Hippocampal formation (tissue), 2 donors: ENCODE measurements around the gene CLEC20A.

Source experiments
- DNase-seq, 2 donors: peaks; one replicate each; lab custom pipeline; 2025; lab: John Stamatoyannopoulos, UW

Gene CLEC20A

DNA sequence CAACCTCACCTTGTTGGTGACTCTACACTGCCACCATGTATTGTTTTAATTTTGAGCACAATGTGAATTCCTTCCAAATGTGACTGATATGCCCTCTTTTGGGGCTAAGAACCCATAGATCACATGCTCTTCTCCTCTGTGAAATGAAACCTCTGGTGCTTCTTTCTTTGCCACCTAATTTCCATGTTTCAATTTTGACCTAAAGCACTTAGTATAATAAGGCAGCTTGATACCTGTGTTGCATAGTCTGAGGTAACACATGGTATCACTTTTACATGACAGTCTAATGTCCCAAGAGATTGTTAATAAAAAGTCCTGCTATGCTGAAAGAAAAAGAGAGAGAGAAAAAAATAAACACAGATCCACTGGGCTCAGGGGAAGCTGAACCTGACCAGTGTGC, 24.2 kb downstream of the CLEC20A start:
- DNase-seq, result no peak

GRCh38 chr1:178470411-178470960, 26.3 kb downstream of the CLEC20A start:
- no peak for DNase-seq

- DNase-seq, result no peak
Measured at GRCh38 chr1:178467837-178468236, 28.9 kb downstream of the CLEC20A start.

GRCh38 chr1:178465011-178465410, 31.8 kb downstream of the CLEC20A start:
- no peak for DNase-seq

DNA sequence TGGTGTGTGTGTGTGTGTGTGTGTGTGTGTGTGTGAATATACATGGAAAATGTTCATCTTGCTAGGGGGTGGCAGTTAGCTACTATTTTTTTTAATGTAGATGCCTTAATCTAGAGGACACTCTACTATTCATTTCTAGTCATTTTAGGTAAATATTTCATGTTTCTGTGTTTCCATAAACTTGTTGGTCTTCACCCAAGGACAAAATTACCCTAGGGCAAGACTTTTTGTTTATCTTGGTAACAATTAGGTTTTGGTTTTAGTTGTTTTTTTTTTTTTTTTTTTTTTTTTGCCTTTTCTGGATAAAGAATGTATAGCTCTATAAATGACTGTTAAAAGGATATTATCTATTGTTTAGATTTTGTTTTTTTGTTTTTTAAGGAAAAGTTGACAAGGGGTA, 32.2 kb downstream of the CLEC20A start:
- DNase-seq, result no peak

DNA sequence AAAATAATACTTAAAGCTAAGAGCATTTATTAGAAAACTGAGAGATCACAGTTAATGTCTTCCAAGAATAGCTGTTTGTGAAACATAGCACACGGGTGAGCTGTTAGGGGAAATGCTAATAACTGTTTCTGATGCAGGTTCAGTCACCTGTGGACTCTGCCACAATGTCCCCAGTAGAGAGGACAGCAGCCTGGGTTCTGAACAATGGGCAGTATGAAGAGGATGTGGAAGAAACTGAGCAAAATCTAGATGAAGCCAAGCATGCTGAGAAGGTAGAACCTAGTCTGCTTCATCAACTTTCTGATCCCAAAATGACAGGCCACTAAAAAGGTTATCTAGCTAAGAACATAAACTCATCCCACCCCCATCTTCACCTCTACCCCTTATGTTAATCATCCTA, 32.6 kb downstream of the CLEC20A start:
- DNase-seq, result no peak

- no peak for DNase-seq
Measured at GRCh38 chr1:178461701-178462100, 35.1 kb downstream of the CLEC20A start.

DNA sequence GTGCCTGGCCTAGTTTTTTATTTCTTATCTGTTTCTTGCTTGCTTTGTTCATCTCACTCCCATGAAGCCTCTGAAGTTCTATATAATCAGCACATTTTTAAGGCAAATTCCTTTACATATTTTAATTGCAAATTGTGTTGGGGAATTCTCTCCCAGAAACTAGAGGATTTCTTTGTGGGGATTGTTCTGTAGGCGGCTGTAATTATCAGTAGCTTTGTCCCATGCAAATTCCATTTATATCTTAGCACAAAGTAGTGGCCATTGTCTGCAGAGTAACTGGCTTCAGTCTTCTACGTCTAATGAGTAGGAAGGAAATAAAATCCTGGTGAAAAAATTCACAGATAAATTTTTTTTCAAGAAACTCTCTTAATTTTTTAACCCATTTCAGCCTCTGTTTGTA, 35.7 kb downstream of the CLEC20A start:
- no peak for DNase-seq

DNA sequence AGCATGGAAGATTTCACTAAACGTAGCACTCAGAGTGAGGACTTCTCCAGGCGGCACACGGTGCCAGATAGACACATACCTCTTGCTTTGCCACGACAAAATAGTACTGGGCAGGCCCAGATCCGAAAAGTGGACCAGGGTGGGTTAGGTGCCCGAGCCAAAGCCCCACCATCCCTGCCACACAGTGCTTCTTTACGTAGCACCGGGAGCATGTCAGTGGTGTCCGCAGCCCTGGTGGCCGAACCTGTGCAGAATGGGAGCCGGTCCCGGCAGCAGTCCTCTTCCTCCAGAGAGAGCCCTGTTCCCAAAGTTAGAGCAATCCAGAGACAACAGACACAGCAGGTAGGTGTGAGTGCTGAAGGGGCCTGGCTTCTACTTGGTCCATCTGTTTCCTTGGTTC, 38.6 kb downstream of the CLEC20A start:
- DNase-seq, result no peak

GRCh38 chr1:178457651-178458050, 39.1 kb downstream of the CLEC20A start:
- DNase-seq, result no peak

DNA sequence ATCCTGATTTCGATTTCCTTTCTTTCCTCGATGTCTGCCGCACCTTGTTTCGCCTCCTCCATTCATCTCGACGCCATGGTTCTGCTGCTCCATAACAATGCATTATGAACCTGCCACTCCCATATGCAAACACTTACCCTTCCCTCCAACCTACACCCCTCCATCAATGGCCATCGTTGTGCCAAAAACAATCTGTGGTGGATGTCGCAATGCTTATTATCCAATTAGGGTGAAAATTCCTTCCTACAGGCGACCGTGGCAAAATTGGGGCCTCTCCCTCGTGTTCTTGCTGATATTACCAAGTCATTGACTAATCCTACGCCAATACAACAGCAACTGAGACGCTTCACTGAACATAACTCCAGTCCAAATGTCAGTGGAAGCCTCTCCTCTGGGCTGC, 40.3 kb downstream of the CLEC20A start:
- no peak for DNase-seq

DNA sequence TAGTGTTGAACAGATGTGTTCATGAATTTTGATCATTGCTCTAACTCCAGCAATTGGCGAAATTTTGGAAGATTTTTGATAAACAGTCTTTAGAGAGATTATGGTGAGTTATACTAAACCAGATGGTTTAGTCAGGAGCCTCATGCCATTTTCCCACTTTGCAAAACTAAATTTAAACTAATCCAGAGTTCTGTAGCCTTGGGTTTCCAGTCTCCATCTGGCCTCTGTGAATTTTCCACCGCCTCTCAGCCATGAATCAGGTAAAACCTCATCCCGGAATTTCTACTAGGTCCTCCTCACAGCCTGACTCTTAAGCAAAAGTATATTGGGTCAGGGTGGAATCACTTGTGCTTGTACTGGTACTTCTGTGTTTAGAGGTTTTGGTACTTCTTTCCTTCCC, 44.8 kb downstream of the CLEC20A start:
- peak in 1 of 2 donors; percentile 18 for DNase-seq

DNA sequence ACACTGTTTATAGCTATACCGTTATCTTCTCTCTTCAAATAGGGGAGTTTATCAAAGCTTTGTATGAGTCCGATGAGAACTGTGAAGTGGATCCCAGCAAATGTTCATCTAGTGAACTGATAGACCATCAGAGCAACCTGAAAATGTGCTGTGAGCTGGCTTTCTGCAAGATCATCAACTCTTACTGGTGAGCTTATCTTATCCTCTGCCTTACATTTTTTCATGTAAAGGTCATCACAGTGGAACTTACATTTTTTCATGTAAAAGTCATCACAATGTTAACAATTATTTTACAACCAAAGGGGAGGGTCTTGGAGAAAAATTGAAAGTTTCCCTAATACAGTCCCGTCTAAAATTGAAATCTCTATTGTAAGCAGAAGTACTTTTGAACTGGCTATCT, 45.2 kb downstream of the CLEC20A start:
- DNase-seq, result no peak

DNA sequence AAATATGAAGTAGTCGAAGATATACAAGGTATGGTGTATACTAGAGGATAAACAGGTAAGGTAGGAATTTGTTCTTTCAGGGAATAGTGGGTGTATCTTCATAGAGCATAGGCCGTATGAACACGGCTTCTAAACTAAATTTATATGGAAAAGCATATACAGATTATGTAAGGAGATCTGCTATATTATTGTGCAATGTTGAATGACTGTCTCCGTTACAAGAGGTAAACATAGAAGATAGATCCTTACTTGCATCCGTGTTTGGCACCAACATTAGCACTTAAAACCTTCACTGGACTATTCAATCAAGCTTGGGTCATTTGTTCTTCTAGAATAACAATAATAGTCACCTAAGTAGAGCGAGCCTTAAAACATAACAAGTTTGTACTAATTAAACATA, 45.9 kb downstream of the CLEC20A start:
- no peak for DNase-seq

DNA sequence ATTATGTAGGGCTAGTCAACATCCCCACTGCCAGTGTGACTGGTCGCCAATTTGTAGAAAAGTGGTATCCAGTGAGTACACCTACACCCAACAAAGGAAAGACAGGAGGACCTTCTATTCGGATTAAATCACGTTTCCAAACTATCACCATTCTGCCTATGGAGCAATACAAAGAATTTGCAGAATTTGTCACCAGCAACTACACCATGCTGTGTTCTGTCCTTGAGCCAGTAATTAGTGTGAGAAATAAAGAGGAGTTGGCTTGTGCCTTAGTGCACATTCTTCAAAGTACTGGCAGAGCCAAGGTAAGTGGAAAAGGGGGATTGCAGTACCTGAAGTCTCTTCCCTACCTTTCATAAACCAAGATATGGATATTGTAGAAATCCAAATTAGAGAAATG, 53.8 kb downstream of the CLEC20A start:
- DNase-seq, result no peak

DNA sequence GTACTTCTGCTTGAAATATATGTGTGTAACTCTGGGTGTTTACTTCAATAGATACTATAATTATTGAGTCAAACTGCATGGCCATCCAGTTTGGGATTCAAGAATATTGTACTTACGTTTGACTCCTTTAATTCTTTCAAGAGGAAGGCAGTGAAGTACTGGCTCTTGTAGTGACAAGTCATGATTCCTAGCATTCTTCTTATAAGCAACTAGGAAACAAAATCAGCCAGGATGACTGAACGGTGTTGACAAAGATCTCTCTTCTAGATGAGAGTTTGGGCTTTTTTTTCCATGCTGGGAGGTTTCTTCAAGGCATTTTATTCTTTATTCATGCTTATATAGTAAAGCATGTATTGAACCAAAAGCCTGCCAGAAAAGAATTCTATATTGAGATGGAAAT, 58.3 kb downstream of the CLEC20A start:
- DNase-seq, result no peak

DNA sequence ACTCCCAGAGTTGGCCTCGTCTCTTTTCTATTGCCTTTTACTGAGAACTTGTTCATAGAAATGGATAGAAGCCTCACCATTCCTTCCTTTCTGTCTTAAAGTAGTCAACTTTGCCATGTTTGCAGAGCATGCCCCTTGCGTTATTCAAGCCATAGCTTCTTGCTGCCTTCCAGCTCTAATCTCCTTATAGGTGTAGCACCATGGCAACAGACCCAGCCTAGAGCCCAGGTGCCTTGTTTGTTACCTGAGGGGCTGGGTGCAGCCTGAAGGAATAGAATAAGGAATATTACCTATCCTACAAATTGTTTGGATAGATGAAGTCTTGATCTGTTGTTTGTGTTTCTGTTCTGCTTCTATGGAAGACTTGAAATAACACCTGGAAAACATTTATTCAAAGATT, 59.9 kb downstream of the CLEC20A start:
- no peak for DNase-seq

- DNase-seq, result no peak
Measured at GRCh38 chr1:178434899-178435435, 61.8 kb downstream of the CLEC20A start.

DNA sequence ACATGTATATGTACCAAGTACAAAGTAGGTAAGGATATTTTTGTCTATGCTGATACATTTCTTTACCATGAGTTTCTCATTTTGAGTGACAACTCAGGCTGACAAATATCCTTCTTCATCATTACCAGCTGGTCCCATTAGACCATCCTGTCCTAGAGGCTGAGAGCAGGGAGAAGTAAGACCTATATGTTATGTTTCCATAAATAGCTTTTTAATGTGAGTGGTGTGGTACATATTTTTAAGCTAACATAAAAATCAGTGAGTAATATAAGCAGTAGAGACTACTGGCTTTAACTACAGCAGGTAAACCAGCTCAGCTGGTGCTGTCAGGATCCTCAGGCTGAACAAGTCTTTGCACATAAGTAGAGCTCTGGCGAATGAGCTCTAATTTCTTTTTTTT, 62.4 kb downstream of the CLEC20A start:
- no peak for DNase-seq
